GM12875 (cell line): ENCODE data around the gene SMG9.

Experiments
- H3K4me3 ChIP-seq: one replicate; pipeline ENCODE4 v1.5.1; 2011; ENCODE audit warnings: low read depth, low read length, control low read depth
- TF ChIP-seq, protein P1 (sequence below): IDR thresholded peaks from 2 replicates; pipeline ENCODE4 v1.5.1; 2011; ENCODE audit warnings: low read depth, mild to moderate bottlenecking, control low read depth, inconsistent platforms, low read length, moderate library complexity, borderline replicate concordance; ENCODE audit not compliant: insufficient read depth

SMG9 gene

DNA sequence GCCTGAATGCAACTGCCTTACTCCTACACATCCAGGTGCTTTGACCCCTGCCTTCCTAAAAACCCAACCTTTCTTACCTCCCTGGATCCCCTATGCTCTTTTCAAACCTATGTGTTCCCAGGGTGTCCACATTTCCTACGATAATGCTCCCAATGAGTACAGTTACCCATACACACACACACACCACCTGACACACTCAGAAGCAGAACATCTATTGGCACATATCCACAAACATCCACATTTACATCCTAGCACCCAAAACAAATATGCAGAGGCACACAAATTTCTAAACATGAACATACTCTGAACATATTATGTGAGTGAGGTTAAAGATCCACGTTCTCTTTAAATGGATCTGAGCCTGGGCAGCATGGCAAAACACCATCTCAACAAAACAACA lies 62.4 kb downstream of the SMG9 start:
- H3K4me3 ChIP-seq: no peak overlapping the region
- TF ChIP-seq, protein P1, sequence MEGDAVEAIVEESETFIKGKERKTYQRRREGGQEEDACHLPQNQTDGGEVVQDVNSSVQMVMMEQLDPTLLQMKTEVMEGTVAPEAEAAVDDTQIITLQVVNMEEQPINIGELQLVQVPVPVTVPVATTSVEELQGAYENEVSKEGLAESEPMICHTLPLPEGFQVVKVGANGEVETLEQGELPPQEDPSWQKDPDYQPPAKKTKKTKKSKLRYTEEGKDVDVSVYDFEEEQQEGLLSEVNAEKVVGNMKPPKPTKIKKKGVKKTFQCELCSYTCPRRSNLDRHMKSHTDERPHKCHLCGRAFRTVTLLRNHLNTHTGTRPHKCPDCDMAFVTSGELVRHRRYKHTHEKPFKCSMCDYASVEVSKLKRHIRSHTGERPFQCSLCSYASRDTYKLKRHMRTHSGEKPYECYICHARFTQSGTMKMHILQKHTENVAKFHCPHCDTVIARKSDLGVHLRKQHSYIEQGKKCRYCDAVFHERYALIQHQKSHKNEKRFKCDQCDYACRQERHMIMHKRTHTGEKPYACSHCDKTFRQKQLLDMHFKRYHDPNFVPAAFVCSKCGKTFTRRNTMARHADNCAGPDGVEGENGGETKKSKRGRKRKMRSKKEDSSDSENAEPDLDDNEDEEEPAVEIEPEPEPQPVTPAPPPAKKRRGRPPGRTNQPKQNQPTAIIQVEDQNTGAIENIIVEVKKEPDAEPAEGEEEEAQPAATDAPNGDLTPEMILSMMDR: no peak

DNA sequence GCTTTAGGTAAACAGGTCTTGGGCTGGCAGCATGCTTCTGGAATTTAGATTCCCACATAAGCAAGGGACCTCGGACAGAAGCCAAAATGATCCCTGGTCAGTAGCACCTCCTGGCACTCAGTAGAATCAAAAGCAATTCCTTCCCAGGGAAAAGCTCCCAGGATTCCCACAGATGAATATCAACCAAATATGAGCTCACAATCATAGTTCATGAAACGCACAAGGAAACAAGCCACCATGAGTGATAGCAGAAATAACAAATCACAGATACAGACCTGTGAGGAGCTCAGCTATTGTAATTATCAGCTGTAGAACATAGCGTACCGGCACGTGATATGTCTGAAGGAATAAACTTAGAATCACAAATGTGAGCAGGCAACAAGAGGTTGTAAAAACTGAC lies 63.0 kb downstream of the SMG9 start:
- no peak overlapping the region for H3K4me3 ChIP-seq
- TF ChIP-seq, protein P1: no peak

DNA sequence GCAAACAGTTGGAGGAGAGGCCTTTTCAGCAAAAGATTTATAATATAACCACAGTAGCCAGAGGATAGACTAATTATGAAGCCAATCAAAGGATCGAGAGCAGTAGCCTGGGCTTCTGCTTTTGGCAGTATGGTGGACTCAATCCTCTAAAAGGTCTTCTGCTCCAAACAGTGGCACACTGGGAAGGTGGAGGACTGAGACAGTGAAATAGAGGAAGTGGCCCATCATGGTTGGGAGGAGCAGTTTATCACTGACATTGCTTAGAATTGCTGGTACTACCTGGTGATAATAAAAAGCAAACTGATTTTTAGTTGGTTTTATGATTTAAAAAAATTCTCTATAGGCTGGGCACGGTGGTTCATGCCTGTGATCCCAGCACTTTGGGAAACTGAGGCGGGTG lies 63.9 kb downstream of the SMG9 start:
- TF ChIP-seq, protein P1: no peak

DNA sequence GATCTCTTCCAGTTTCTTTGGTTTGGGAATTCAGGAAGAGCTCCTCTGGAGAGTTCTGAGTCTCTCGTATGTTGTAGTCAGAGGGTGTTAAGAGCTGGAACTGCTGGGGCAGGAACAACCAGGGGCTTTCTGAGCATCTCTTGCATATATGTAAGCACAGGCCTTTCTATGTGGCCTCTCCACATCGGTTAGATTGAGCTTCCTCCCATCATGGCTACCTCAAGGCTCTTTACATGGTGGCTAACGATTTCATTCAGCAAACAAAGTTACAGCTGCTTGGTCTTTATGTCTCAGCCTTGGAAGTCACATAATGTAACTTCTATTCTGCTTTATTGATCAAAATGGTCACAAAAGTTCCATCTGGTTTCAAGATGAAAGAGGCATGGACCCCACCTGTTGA lies 64.3 kb downstream of the SMG9 start:
- TF ChIP-seq, protein P1: no peak
- no peak overlapping the region for H3K4me3 ChIP-seq

More for the DNA sequence above, 63.9 kb downstream of the SMG9 start:
- H3K4me3 ChIP-seq: no peak overlapping the region

DNA sequence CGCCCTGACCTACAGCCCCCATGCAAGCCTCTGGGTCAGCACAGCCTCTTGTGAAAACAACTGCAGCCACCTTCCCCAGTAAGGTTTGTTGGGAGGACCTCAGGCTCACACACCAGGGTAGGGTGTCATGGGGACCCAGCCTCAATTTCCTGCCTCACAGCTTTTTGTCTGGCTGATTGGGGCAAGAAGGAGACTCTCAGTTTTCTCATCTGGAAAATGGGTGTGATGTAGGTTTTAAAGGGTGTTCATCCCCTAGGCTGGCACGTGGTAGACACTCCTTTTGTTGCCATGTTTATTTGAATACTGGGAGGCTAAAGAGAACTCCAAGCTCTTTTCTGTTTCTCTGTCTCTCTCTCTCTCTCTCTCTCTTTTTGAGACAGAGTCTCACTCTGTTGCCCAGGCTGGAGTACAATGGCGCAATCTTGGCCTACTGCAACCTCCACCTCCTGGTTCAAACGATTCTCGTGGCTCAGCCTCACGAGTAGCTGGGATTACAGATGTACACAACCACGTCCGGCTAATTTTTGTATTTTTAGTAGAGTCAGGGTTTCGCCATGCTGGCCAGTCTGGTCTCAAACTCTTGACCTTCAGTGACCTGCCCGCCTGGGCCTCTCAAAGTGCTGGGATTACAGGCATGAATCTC lies 66.6 kb downstream of the SMG9 start:
- H3K4me3 ChIP-seq: no peak overlapping the region
- TF ChIP-seq, protein P1: no peak

DNA sequence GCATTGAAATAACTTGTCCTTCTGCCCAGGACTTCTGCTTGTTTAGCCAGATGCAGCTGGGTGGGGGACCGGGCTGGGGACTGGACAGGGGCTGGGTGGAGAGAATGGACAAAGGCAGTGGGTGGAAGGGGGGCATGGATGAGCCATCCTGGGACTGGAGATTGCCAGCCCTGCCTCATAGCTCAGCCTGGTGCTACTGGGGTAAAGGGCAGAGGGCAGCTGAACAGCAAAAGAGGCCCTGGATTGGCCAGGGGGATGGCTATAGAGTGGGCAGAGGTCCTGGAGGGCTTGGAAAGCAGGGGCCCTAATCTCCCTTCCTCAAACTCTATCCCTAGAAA lies 67.1 kb downstream of the SMG9 start:
- H3K4me3 ChIP-seq: no peak overlapping the region
- TF ChIP-seq, protein P1: no peak

DNA sequence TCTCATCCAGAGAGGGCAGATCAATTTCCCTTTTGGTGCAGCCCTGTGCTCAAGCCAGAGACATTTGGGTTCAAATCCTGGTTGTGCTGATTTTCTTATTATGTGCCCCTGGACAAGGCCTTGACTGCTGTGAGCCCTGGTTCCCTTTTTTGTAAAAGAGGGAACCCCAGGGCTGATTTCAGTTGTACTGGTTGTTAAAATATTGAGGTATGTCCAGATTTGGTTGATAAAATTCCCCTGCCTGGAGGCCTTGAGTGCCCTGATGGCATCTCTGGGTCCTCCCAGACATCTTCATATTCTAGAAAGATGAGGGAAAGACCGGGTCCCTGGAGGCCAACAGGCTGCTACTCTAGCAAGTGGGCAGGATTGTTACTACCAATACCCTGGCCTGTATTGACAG lies 70.4 kb downstream of the SMG9 start:
- no peak overlapping the region for H3K4me3 ChIP-seq
- TF ChIP-seq, protein P1: no peak
